ENCODE measurements around the gene TSHZ3. TPM values are rescaled to one million over a fixed set of nuclear protein-coding genes. Genes with fewer than 3 reads are reported as not detected.

Gene TSHZ3
- polyA plus RNA-seq, 1 experiment, result 10.9 TPM

DNA sequence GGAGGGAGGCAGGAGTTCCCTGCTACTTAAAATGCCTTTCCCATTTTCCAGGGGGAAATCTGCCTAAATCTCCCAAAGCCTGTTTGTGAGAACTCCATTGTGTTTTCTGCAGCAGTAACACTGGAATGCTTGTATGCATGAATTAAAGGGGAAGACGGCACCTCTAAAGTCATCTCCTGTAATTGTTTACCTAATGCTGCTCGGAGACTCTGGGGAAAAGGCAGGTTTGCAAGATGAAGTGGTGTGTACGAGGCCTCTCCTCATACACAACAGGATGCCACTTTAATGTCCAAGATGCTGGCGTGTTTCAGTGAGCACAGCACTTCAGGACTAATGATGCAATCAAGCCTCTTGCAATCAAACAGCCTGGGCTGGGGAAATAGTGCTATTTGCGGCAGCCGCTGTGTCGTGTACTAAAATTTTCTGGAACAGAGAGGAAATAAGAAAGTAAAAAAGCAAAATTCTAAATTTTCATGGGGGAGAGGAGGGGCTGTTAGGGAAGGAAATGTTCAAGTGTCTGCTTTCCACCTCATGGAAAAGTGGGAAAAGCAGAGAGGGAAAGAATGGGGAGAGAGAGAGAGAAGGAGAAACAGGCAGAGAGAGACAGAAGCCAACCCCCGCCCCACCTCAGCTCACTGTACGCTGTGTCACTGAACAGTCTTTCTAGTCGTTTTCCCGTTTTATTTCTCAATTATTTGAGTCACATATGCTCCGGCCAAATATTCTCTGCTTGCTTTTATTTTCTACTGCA, 32.9 kb downstream of the TSHZ3 start:
- ChIA-PET CTCF (interaction anchor here (1.2 to 1.9 kb wide), 2 partner anchors 22 to 262 kb away, joined by 6 to 12 read pairs; no protein-coding TSS in a partner anchor), POLR2A (interaction anchor here (0.5 to 1.3 kb wide), 3 partner anchors 10 to 34 kb away, joined by 4 to 5 read pairs (median 4); no protein-coding TSS in a partner anchor)
- TF ChIP-seq CTCF (IDR thresholded peaks at IDR 0.05; ENCODE audit: low read depth, low read length), result no peak
- Histone ChIP-seq H3K27ac (ENCODE audit: low read depth, low read length) (peak overlapping the region; percentile 65), H3K4me3 (ENCODE audit: low read depth, low read length) (peak overlapping the region; percentile 15), H3K9me3 (ENCODE audit: control insufficient read depth, insufficient read depth, low read length) (no peaks in the 10 kb centered on the region; the same call in 1 of the 2 replicates), H3K27me3 (ENCODE audit: control insufficient read depth, insufficient read depth, low read length) (no peaks in the 10 kb centered on the region)
- DNase-seq (ENCODE audit: low read depth, low spot score), result no peak

GRCh38 chr19:31315652-31316051, 33.6 kb downstream of the TSHZ3 start:
- ChIA-PET POLR2A (interaction anchor here (0.5 to 1.3 kb wide), 2 partner anchors 22 to 34 kb away, joined by 4 to 5 read pairs; no protein-coding TSS in a partner anchor), CTCF (interaction anchor here (1.2 to 1.9 kb wide), 2 partner anchors 23 to 261 kb away, joined by 6 to 12 read pairs; no protein-coding TSS in a partner anchor)
- Histone ChIP-seq H3K27ac (ENCODE audit: low read depth, low read length) (peak overlapping the region; percentile 24), H3K4me3 (ENCODE audit: low read depth, low read length) (no peak overlapping the region), H3K27me3 (ENCODE audit: control insufficient read depth, insufficient read depth, low read length) (no peaks in the 10 kb centered on the region), H3K9me3 (ENCODE audit: control insufficient read depth, insufficient read depth, low read length) (no peaks in the 10 kb centered on the region; the same call in 1 of the 2 replicates)
- DNase-seq (ENCODE audit: low read depth, low spot score), result no peak
- TF ChIP-seq CTCF (IDR thresholded peaks at IDR 0.05; ENCODE audit: low read depth, low read length), result no peak

DNA sequence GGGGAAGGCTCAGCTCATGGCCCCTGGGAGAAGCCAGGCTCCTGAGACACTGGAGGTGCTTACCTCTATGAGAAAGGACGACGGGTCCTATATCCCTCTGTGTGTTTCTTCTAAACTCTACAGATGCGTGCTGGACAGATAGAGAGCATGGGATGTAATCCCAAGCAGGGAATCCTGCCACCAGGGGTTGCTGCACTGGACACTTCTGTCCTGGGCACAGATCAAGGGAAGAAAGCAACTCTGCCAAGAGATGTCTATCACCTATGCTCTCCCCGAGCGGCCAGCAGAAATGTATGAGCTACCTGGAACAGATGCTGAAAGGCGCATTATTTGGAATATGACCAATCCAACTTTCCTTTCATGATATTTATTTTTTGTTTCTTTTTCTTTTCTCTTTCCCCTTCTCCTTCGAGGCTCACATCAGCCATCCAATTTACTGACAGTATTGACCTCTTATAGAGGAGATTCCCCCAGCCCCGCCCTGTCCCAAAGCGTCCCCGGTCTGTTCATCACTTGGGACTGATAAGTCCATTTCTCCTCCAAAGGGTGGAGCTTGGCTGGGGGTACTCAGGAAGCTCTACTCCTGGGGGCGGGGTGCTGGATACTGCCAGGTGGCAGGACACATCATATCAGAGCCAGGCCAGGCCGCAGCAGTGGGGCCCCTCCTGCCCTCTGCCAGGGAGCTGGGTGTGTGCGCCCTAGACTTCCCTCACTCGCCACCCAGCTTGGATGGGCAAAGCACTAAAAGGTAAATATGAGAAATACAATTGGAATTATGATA, 34.2 kb downstream of the TSHZ3 start:
- peak; percentile 43 for TF ChIP-seq CTCF (IDR thresholded peaks at IDR 0.05; ENCODE audit: low read depth, low read length)
- Histone ChIP-seq H3K9me3 (ENCODE audit: control insufficient read depth, insufficient read depth, low read length) (no peaks in the 10 kb centered on the region; the same call in 1 of the 2 replicates), H3K27me3 (ENCODE audit: control insufficient read depth, insufficient read depth, low read length) (no peaks in the 10 kb centered on the region), H3K27ac (ENCODE audit: low read depth, low read length) (peak overlapping the region; percentile 24), H3K4me3 (ENCODE audit: low read depth, low read length) (no peak overlapping the region)
- DNase-seq (ENCODE audit: low read depth, low spot score), result no peak
- ChIA-PET POLR2A (interaction anchor here (1.3 kb wide), 1 partner anchor 35 kb away, joined by 4 read pairs; no protein-coding TSS in a partner anchor), CTCF (interaction anchor here (1.2 to 1.9 kb wide), 3 partner anchors 12 to 261 kb away, joined by 4 to 12 read pairs (median 6); no protein-coding TSS in a partner anchor)

GRCh38 chr19:31314156-31314555, 35.1 kb downstream of the TSHZ3 start:
- Histone ChIP-seq H3K9me3 (ENCODE audit: control insufficient read depth, insufficient read depth, low read length) (no peaks in the 10 kb centered on the region; the same call in 1 of the 2 replicates), H3K27me3 (ENCODE audit: control insufficient read depth, insufficient read depth, low read length) (no peaks in the 10 kb centered on the region), H3K27ac (ENCODE audit: low read depth, low read length) (no peak overlapping the region), H3K4me3 (ENCODE audit: low read depth, low read length) (no peak overlapping the region)
- CTCF ChIA-PET, result interaction anchor here (1.3 to 1.9 kb wide), 2 partner anchors 11 to 260 kb away, joined by 4 to 12 read pairs; no protein-coding TSS in a partner anchor
- no peak for DNase-seq (ENCODE audit: low read depth, low spot score)
- no peak for TF ChIP-seq CTCF (IDR thresholded peaks at IDR 0.05; ENCODE audit: low read depth, low read length)
- POLR2A ChIA-PET, result no interaction called here

All from AG04450 (cell line).